Endothelial cell of umbilical vein (primary cell): ENCODE data around the gene RAB8B. TPM values are rescaled to one million over a fixed set of nuclear protein-coding genes. Genes with fewer than 3 reads are reported as not detected.

Experiments used
- BruUV-seq: library from RNA; stranded (reverse); fragments of 400-500 nt; replicated peaks from 2 replicates; lab custom pipeline; 2021; lab: Mats Ljungman, UMichigan
- CTCF ChIA-PET: fragments of 300-600, 350-600 bp; sonication (Branson Sonifier 250); formaldehyde crosslinking; loops from one replicate; lab custom pipeline; 2021; ENCODE audit warnings: antibody characterized with exemption, inconsistent platforms; lab: Charles Lee
- POLR2A ChIA-PET: fragments of 300-600, 350-600 bp; sonication (Branson Sonifier 250); formaldehyde crosslinking; loops from one replicate; lab custom pipeline; 2021; ENCODE audit warnings: antibody characterized with exemption, inconsistent platforms; lab: Charles Lee
- DNase-seq: peaks from one replicate; pipeline ENCODE4 v3.0.0-alpha.2; 2011; ENCODE audit warnings: low read depth, low spot score
- FAIRE-seq: peaks from 2 replicates; lab custom pipeline; 2011; peaks lifted over from hg19 to GRCh38; lab: Jason Lieb, UNC
- H2AFZ ChIP-seq: 2 replicates; pipeline ENCODE4 v1.6.0; 2012; ENCODE audit warnings: low read depth, low read length, control low read depth, inconsistent platforms
- H3K27ac ChIP-seq: 2 replicates; pipeline ENCODE4 v1.5.1; 2011; ENCODE audit warnings: low read depth, mild to moderate bottlenecking, control low read depth, low read length, moderate library complexity; ENCODE audit not compliant: insufficient read depth
- H3K27me3 ChIP-seq, 2 experiments: 2 replicates each; pipeline versions ENCODE4 v1.6.0 to v1.6.1; 2011; ENCODE audit warnings: low read length in 2 of 2, mixed read lengths in 1 of 2; ENCODE audit not compliant: control insufficient read depth in 2 of 2, insufficient read depth in 2 of 2
- H3K36me3 ChIP-seq, 2 experiments: 2 replicates in 1 of 2; 3 replicates in 1 of 2; pipeline ENCODE4 v1.5.1; 2011; ENCODE audit warnings: low read length in 2 of 2, mild to moderate bottlenecking in 1 of 2, moderate library complexity in 1 of 2; ENCODE audit not compliant: control insufficient read depth in 2 of 2, insufficient read depth in 2 of 2; ENCODE audit errors: extremely low read depth in 1 of 2
- H3K4me1 ChIP-seq: 3 replicates; pipeline ENCODE4 v1.5.1; 2011; ENCODE audit warnings: mild to moderate bottlenecking, low read length; ENCODE audit not compliant: control insufficient read depth, insufficient read depth; ENCODE audit errors: extremely low read depth
- H3K4me2 ChIP-seq: 2 replicates; pipeline ENCODE4 v1.6.1; 2011; ENCODE audit warnings: low read length, control low read depth, mixed read lengths; ENCODE audit not compliant: insufficient read depth
- H3K4me3 ChIP-seq, 3 experiments: fragments of 200-600 bp in 1 of 3; sonication (generic), shearing (Covaris generic) in 1 of 3; replicated peaks in 1 of 3; 2 replicates each; pipeline ENCODE4 v1.5.1; 2011 to 2016; ENCODE audit warnings: control low read depth in 3 of 3, low read length in 3 of 3, mild to moderate bottlenecking in 2 of 3, inconsistent platforms in 1 of 3, low read depth in 1 of 3, moderate library complexity in 1 of 3; ENCODE audit not compliant: insufficient read depth in 1 of 3
- H3K79me2 ChIP-seq: 2 replicates; pipeline ENCODE4 v1.6.0; 2012; ENCODE audit warnings: low read length, inconsistent platforms; ENCODE audit not compliant: control insufficient read depth, insufficient read depth
- H3K9ac ChIP-seq: replicated peaks from 2 replicates; pipeline ENCODE3; 2011; ENCODE audit warnings: low read length, control low read depth; ENCODE audit not compliant: insufficient read depth; ENCODE audit errors: extremely low read depth
- H3K9me1 ChIP-seq: replicated peaks from 3 replicates; pipeline ENCODE4 v1.6.0; 2011; ENCODE audit warnings: mild to moderate bottlenecking, low read length; ENCODE audit not compliant: control insufficient read depth, insufficient read depth; ENCODE audit errors: extremely low read depth
- H3K9me3 ChIP-seq: replicated peaks from 2 replicates; pipeline ENCODE4 v1.5.1; 2012; ENCODE audit warnings: low read length, inconsistent platforms; ENCODE audit not compliant: control insufficient read depth, insufficient read depth
- H4K20me1 ChIP-seq: replicated peaks from 2 replicates; pipeline ENCODE3; 2011; ENCODE audit warnings: mild to moderate bottlenecking, low read length; ENCODE audit not compliant: control insufficient read depth, insufficient read depth; ENCODE audit errors: extremely low read depth
- CTCF ChIP-seq, 2 donors: IDR thresholded peaks; 1 replicate in 1 of 2; 2 replicates in 1 of 2; pipeline ENCODE4 v1.5.1; 2011; ENCODE audit warnings: low read length in 2 of 2, mild to moderate bottlenecking in 2 of 2, moderate library complexity in 2 of 2, control low read depth in 1 of 2, inconsistent platforms in 1 of 2, low read depth in 1 of 2; ENCODE audit not compliant: insufficient read depth in 1 of 2; ENCODE audit errors: extremely low read depth in 1 of 2
- EZH2 ChIP-seq: IDR thresholded peaks from 2 replicates; pipeline ENCODE4 v1.6.1; 2012; ENCODE audit warnings: borderline replicate concordance, low read depth, mild to moderate bottlenecking, moderate library complexity, low read length, inconsistent platforms; ENCODE audit not compliant: severe bottlenecking
- FOS ChIP-seq: IDR thresholded peaks from 2 replicates; pipeline ENCODE4 v1.6.1; 2011; ENCODE audit warnings: mild to moderate bottlenecking, low read length, moderate library complexity, borderline replicate concordance; ENCODE audit not compliant: insufficient read depth
- GATA2 ChIP-seq: IDR thresholded peaks from 2 replicates; pipeline ENCODE4 v1.7.0; 2011; ENCODE audit warnings: low read depth, mild to moderate bottlenecking, moderate library complexity, mixed read lengths, low read length; ENCODE audit not compliant: insufficient read length, insufficient read depth
- JUN ChIP-seq: IDR thresholded peaks from 2 replicates; pipeline ENCODE4 v1.6.1; 2011; ENCODE audit warnings: borderline replicate concordance, low read depth; ENCODE audit not compliant: insufficient read length, insufficient read depth
- MAX ChIP-seq: IDR thresholded peaks from 2 replicates; pipeline ENCODE4 v1.6.1; 2011; ENCODE audit not compliant: insufficient read depth, insufficient read length
- MYC ChIP-seq: IDR thresholded peaks from one replicate; pipeline ENCODE4 v1.6.1; 2011; ENCODE audit warnings: mild to moderate bottlenecking, low read depth, low read length
- POLR2A ChIP-seq: IDR thresholded peaks from 2 replicates; pipeline ENCODE4 v1.6.1; 2012; ENCODE audit warnings: low read depth, mild to moderate bottlenecking, control low read depth, low read length
- POLR2AphosphoS5 ChIP-seq: IDR thresholded peaks from 2 replicates; pipeline ENCODE4 v1.6.1; 2012; ENCODE audit warnings: low read depth, mild to moderate bottlenecking, control low read depth, low read length, moderate library complexity; ENCODE audit not compliant: insufficient read depth
- dilution Hi-C: fragments of 300-500 bp; cut with MboI; formaldehyde crosslinking; loops from one replicate; pipeline ENCODE4 v1.15.0; 2019; ENCODE audit warnings: low sequenced_read_pairs; ENCODE audit not compliant: extremely low pct_ligation_motif_present
- intact Hi-C: fragments of 100-400 bp; cut with micrococcal nuclease; formaldehyde crosslinking; loops from one replicate; pipeline ENCODE4 v1.10.0; 2022
- polyA plus RNA-seq, 4 experiments: library from polyadenylated mRNA; depleted of rRNA in 3 of 4; stranded (reverse) in 3 of 4; unstranded in 1 of 4; fragments of >200 nt; gene quantifications; 2 replicates each; pipeline versions ENCODE4 v1.2.1 to v1.2.3, GENCODE V29; 2011 to 2012; ENCODE audit warnings: missing spikeins in 1 of 4
- total RNA-seq: library from RNA; stranded (reverse); gene quantifications from 2 replicates; pipeline ENCODE4 v1.2.3, GENCODE V29; 2021

RAB8B gene
- total and polyA plus RNA-seq, 2 donors (not counting 3 experiments of a cell fraction or from before 2014, with no cell fraction given): 10.4 to 52.5 TPM

- dilution Hi-C loops (no loop called here), intact Hi-C loops (loop anchor here (1.0 to 2.0 kb wide), 2 partner anchors 22 to 42 kb away; no protein-coding TSS in a partner anchor)
- Histone ChIP-seq H3K9me1 (no peaks in the 10 kb centered on the region), H3K9me3 (no peaks in the 10 kb centered on the region), H3K4me2 (peak overlapping the region; percentile 94), H3K4me3 (peak overlapping the region in 2 of 3 experiments; percentile 74 to 88), H3K36me3 (no peaks in the 10 kb centered on the region), H2AFZ (no peak overlapping the region), H4K20me1 (peaks cover 2% of the 10 kb centered on the region), H3K27me3 (no peaks in the 10 kb centered on the region), H3K79me2 (peaks cover 65% of the 10 kb centered on the region), H3K4me1 (peaks cover 34% of the 10 kb centered on the region), H3K27ac (peak overlapping the region; percentile 6), H3K9ac (no peak overlapping the region)
- TF ChIP-seq POLR2AphosphoS5 (no peak), MAX (no peak), MYC (no peak), FOS (no peak), EZH2 (no peak), CTCF (IDR thresholded peaks at IDR 0.05; ENCODE audit: extremely low read depth in 1 of 2, insufficient read depth in 1 of 2, low read depth in 1 of 2, low read length in 2 of 2) (no peak), POLR2A (no peak), GATA2 (no peak), JUN (no peak)
- FAIRE-seq (peak; percentile 63), DNase-seq (peak; percentile 51)
- ChIA-PET CTCF (interaction anchor here (0.9 to 2.3 kb wide), 7 partner anchors 12 to 212 kb away, joined by 3 to 13 read pairs (median 4); no protein-coding TSS in a partner anchor), POLR2A (no interaction called here)
- BruUV-seq: TSS peak; percentile 28
Observed at GRCh38 chr15:63190769-63191649, 1.6 kb downstream of the RAB8B start.
